Left ventricle myocardium inferior (tissue), 1 donor: ENCODE data around the gene MYO5C. TPM values are rescaled to one million over a fixed set of nuclear protein-coding genes. Genes with fewer than 3 reads are reported as not detected.
A peak's percentile ranks its signal among the peaks of the same experiment; 100 is the strongest.

Experiments used
- DNase-seq: peaks from one replicate; pipeline ENCODE4 v3.0.0-alpha.2; 2020
- H3K27ac ChIP-seq: fragments of 200-600 bp; replicated peaks from 2 replicates; pipeline ENCODE4 v1.8.0; 2021
- H3K27me3 ChIP-seq: fragments of 200-600 bp; 2 replicates; pipeline ENCODE4 v1.8.0; 2021; ENCODE audit warnings: low read depth
- H3K36me3 ChIP-seq: fragments of 200-600 bp; 2 replicates; pipeline ENCODE4 v1.8.0; 2021
- H3K4me1 ChIP-seq: fragments of 200-600 bp; 2 replicates; pipeline ENCODE4 v1.8.0; 2021
- H3K4me3 ChIP-seq: fragments of 200-600 bp; 2 replicates; pipeline ENCODE4 v1.8.0; 2021; ENCODE audit warnings: mild to moderate bottlenecking, moderate library complexity
- H3K9me3 ChIP-seq: fragments of 200-600 bp; replicated peaks from 2 replicates; pipeline ENCODE4 v1.8.0; 2021
- intact Hi-C: fragments of 100-400 bp; cut with micrococcal nuclease; formaldehyde crosslinking; loops from one replicate; pipeline ENCODE4 v1.11.0; 2022
- total RNA-seq: library from RNA; stranded (reverse); fragmentation: NEBNext Ultra II Directional; extraction: Animal tissue kit (Norgen Biotek cat#: 25700); gene quantifications from one replicate; pipeline ENCODE4 v1.2.1, GENCODE V29; 2021
- TF ChIP-seq, protein P1 (sequence below): fragments of 200-600 bp; IDR thresholded peaks from 2 replicates; pipeline ENCODE4 v1.8.0; 2021; ENCODE audit warnings: antibody characterized with exemption, mild to moderate bottlenecking, borderline replicate concordance
- donor health status: DM: no; HTN: yes; CAD: no; lungs with severe emphysema.

The MYO5C gene
- total RNA-seq, 1 donor from 2014 or later, result 2.9 TPM

DNA sequence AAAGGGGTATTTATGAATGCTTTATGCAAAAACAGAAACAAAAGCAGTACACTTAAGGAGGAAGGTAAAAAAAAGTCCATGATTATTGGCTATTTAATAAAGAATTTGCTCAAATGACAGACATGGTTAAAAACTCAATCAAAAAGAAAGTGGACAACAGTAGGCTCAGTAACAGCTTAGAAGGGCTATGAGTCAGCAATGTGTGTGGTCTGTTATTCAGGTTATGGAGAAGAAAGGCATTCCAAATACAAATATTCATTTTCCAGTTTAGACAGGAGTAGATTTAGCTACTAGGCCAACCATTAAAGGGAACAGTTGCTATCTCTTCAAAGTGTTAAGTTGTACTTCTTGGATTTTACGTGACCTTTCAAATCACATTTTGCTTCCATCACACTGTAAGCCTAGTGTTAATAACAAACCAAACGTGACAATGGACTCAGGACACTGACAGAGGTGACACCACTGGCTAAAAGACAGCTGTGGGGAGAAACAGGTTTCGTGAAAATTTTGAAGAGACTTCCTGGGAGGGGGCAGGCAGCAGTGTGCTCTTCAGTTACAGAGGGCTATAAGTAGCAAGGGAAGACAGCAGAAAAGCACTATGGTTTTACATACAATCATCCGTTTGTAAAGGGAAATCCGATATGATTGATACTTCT is 41.7 kb upstream of the MYO5C start:
- no peak for DNase-seq
- Histone ChIP-seq H3K4me1 (peaks cover 17% of the 10 kb centered on the region), H3K27ac (peak overlapping the region; percentile 48), H3K4me3 (no peak overlapping the region), H3K36me3 (peaks cover 9% of the 10 kb centered on the region), H3K27me3 (no peaks in the 10 kb centered on the region), H3K9me3 (no peaks in the 10 kb centered on the region)
- TF ChIP-seq, protein P1, sequence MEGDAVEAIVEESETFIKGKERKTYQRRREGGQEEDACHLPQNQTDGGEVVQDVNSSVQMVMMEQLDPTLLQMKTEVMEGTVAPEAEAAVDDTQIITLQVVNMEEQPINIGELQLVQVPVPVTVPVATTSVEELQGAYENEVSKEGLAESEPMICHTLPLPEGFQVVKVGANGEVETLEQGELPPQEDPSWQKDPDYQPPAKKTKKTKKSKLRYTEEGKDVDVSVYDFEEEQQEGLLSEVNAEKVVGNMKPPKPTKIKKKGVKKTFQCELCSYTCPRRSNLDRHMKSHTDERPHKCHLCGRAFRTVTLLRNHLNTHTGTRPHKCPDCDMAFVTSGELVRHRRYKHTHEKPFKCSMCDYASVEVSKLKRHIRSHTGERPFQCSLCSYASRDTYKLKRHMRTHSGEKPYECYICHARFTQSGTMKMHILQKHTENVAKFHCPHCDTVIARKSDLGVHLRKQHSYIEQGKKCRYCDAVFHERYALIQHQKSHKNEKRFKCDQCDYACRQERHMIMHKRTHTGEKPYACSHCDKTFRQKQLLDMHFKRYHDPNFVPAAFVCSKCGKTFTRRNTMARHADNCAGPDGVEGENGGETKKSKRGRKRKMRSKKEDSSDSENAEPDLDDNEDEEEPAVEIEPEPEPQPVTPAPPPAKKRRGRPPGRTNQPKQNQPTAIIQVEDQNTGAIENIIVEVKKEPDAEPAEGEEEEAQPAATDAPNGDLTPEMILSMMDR, result no peak
- intact Hi-C loops, result no loop called here

GRCh38 chr15:52336529-52336928 is 40.9 kb upstream of the MYO5C start:
- Histone ChIP-seq H3K4me1 (peaks cover 17% of the 10 kb centered on the region), H3K36me3 (peaks cover 9% of the 10 kb centered on the region), H3K4me3 (no peak overlapping the region), H3K27ac (no peak overlapping the region), H3K27me3 (no peaks in the 10 kb centered on the region), H3K9me3 (no peaks in the 10 kb centered on the region)
- intact Hi-C loops, result no loop called here
- no peak for DNase-seq
- TF ChIP-seq, protein P1, result peak; percentile 21

DNA sequence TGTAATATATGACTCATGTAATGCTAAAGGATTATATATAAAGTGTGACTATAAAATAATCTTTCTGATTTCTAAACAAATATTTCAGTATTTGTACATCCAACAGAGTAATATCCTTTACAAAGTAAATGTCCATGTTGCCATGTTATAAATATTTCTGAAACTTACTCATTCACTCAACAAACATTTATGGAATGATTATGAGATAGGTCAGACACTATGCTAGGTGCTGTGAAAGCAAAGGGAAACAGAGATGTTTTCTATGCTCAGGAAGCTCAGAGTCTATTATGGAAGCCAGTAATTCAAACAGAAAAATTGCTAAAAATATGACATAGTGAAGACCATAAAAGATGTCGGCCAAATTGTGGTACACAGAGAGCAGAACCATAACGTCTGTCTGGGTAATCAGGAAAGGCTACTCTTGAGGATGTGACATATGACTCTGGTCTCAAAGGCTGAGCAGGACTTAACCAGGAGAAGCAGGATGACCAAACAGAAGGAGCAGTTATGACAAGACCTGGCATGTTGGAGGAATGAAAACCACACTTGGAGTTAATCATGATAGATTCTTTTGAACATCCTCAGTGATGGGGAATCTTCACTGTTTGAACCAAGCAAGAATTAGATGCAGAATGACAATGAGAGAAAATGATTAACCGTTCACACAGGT is 39.0 kb upstream of the MYO5C start:
- Histone ChIP-seq H3K36me3 (peaks cover 16% of the 10 kb centered on the region), H3K27ac (no peak overlapping the region), H3K4me3 (no peak overlapping the region), H3K9me3 (no peaks in the 10 kb centered on the region), H3K27me3 (no peaks in the 10 kb centered on the region), H3K4me1 (peaks cover 17% of the 10 kb centered on the region)
- DNase-seq, result no peak
- intact Hi-C loops, result no loop called here
- TF ChIP-seq, protein P1, result no peak

GRCh38 chr15:52331490-52332240 is 36.1 kb upstream of the MYO5C start:
- H3K9me3 ChIP-seq, result no peaks in the 10 kb centered on the region
- H3K4me1 ChIP-seq, result peaks cover 1% of the 10 kb centered on the region
- intact Hi-C loops, result no loop called here
- TF ChIP-seq, protein P1, result peak; percentile 58
- H3K27ac ChIP-seq, result no peak overlapping the region
- DNase-seq, result no peak
- H3K36me3 ChIP-seq, result peaks cover 35% of the 10 kb centered on the region
- H3K27me3 ChIP-seq, result no peaks in the 10 kb centered on the region
- no peak overlapping the region for H3K4me3 ChIP-seq

DNA sequence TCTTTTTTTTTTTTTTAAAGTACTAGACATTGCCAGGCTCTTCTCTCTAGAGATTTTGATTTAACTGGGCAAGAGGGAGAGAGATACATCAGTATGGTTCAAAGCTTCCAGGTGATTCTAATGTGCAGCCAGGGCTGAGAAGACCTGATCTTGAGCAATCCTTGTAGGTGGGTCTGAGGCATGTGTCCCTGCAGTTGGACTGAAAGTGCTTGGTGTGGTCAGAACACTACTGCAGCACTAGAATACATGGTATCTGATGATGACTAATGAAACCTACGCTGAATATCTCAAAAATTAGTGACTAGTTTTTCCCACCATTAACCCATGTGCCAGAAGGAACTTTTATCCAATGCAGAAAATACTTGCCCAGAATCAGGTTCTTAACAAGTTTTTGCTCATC is 34.4 kb upstream of the MYO5C start:
- no peak for DNase-seq
- intact Hi-C loops, result loop anchor here (10.0 kb wide), 1 partner anchor 65 kb away; no protein-coding TSS in a partner anchor
- H3K27me3 ChIP-seq, result no peaks in the 10 kb centered on the region
- H3K4me1 ChIP-seq, result no peaks in the 10 kb centered on the region
- peaks cover 33% of the 10 kb centered on the region for H3K36me3 ChIP-seq
- no peak overlapping the region for H3K4me3 ChIP-seq
- no peaks in the 10 kb centered on the region for H3K9me3 ChIP-seq
- TF ChIP-seq, protein P1, result no peak
- no peak overlapping the region for H3K27ac ChIP-seq
